GM21786 (cell line): ENCODE measurements around the gene CKM.

Experiments
- ATAC-seq: cut with Tn5 transposase; IDR thresholded peaks from one replicate; pipeline ENCODE4 v1.9.1; 2021; ENCODE audit not compliant: unreplicated experiment

Gene CKM

GRCh38 chr19:45322744-45323281 lies at the start of gene CKM:
Gene CKM, minus strand, starts transcription at chr19:45322875. Its CDS starts 3,162 bp downstream, at chr19:45319713.
- ATAC-seq = no peak

DNA sequence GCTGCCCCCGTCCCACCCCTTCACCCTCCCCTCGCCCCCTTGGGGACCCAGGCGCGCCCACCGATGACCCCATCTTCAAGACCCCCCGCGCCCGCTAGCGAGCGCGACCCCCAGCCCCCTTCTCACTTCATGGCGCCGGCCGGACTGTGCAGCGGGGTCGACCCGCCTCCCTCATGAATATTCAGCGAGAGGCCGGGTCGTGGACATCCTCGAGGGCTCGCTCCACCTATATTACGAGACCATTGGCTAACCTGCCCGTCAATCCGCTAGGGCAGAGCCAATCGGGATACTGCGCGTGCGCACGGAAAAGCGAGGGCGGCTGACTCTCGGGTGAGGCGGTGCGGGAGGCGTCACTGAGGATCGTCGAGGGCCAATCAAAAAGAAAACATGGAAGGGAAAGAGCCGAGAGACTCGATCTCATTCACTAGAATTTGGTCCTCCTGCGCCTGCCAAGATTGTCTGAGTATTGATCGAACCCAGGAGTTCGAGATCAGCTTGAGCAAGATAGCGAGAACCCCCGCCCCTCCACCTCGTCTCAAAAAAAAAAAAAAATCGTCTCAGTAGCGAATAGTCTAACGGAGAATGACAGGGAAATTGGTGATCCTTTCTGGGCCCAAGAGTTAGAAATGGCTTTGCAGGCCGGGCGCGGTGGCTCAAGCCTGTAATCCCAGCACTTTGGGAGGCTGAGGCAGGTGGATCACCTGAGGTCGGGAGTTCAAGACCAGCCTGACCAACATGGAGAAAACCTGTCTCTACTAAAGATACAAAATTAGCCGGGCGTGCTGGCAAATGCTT lies 47.9 kb upstream of the CKM start, which contains the start of gene ERCC2:
ERCC2 (minus strand) TSS at position 164 of the 795 bp plus-strand sequence; CDS start at position 131, 33 bp downstream.
- ATAC-seq = peak; percentile 93

DNA sequence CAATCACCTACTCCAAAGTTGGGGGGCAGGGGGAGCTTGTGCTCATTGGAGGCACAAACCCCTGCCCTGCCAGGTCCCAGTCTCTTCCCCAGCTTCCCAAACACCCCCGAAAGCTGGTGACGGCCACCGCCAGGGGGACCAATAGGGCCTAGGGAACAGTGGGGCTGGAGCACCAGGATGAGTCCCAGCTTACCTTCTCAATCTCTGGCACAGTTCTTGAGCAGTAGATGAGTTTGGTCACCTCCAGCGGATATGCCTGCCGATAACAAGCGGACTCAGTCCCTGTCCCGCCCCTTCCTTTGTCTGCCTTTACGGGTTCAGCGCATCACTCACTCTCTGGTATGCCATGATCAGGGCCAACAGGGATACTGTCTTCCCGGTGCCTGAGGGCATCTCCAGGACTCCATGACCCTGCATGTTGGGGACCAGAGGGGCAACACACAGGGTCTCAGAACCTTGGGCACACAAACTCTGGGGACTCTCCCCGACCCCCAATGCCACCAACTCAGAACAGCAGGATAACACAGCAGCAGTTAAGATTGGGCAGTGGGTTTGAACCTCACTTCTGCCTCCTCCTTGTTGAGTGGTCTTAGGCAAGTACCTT lies 46.2 kb upstream of the CKM start:
- no peak for ATAC-seq

GRCh38 chr19:45368127-45368526 lies 45.5 kb upstream of the CKM start:
- no peak for ATAC-seq

- no peak for ATAC-seq
These were observed 42.0 kb upstream of the CKM start for GRCh38 chr19:45364696-45365095.

DNA sequence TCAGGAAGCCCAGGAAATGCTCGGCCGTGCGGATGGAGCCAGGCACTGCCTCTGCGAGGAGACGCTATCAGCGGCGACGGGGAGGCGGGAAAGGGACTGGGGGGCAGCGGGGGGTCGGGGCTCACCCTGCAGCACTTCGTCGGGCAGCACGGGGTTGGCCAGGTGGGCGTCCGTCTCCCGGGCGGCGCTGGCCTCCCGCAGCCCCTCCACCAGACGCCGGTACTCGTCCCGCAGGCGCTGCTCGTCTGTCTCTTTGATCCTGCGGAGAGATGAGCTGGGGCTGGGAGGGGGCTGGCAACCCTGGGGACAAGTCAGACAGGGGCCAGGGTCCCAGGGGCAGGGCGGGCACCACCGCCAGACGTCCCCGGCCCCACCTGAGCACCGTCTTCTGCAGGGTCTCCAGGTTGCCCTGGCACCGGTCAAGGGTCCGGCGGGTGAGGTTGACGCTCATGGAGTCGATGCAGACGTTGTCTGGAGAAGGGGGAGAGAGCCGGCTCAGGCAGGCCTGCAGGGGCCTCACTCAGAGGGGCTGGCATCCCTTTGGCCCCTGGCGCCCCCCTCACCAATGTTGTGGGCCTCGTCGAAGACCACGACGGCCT lies 41.3 kb upstream of the CKM start:
- ATAC-seq = no peak

DNA sequence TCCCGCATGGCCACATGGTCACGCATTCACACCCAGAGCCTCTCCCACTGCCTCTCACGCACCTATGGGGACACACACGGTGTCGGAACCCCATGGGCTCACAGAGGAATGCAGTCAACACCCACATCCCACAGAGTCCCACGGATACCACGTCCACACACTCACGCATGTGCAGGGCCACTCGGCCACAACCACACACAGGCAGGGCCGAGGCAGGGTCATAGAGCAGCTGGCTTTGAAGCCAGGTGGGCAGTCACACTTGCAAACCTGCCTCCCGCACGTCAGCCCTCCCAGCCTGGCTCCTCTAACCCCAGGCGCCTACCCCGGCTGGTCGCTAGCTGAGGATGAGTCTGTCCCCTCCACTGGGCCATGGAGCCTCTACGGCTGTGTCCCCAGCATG lies 39.6 kb upstream of the CKM start:
- no peak for ATAC-seq

GRCh38 chr19:45361608-45362007 lies 38.9 kb upstream of the CKM start:
- no peak for ATAC-seq

- ATAC-seq = no peak
These were observed 35.6 kb upstream of the CKM start for GRCh38 chr19:45358213-45358792.

GRCh38 chr19:45357445-45357783 lies 34.7 kb upstream of the CKM start:
- no peak for ATAC-seq

DNA sequence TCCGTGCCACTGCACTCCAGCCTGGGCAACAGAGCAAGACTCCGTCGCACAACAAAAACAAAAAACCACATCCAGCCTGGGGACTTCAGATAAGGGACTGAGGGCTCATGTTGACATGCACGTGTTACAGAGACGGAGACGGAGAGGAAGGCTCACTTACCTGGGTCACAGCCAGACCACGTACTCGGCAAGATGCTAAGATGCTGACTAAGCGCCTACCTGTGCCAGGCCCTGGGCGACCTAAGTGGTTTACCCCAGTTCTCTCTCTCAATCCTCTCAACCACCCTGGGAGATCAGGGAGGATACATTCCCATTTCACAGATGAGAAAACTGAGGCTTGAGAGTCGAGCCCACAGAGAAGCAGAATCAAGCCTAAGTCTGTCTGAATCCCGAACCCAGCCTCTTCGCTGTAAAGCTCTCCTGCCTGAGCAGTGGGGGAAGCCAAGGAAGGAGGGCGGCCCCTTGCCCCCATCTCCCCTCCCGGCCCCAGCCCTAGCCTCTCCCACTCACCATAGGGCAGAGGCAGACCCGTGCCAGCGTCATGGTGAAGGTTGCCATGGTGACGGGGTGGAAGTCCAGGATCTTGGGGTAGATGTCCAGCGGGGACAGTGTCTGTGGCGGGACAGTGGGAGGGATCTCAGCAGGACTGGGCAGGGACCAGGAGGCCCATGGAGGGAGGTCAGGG lies 34.2 kb upstream of the CKM start:
- no peak for ATAC-seq

- ATAC-seq = no peak
These were observed 33.2 kb upstream of the CKM start for GRCh38 chr19:45355910-45356309.

- ATAC-seq = no peak
These were observed 32.7 kb upstream of the CKM start for GRCh38 chr19:45355402-45355801.

GRCh38 chr19:45354241-45354842 lies 31.7 kb upstream of the CKM start:
- ATAC-seq = no peak

DNA sequence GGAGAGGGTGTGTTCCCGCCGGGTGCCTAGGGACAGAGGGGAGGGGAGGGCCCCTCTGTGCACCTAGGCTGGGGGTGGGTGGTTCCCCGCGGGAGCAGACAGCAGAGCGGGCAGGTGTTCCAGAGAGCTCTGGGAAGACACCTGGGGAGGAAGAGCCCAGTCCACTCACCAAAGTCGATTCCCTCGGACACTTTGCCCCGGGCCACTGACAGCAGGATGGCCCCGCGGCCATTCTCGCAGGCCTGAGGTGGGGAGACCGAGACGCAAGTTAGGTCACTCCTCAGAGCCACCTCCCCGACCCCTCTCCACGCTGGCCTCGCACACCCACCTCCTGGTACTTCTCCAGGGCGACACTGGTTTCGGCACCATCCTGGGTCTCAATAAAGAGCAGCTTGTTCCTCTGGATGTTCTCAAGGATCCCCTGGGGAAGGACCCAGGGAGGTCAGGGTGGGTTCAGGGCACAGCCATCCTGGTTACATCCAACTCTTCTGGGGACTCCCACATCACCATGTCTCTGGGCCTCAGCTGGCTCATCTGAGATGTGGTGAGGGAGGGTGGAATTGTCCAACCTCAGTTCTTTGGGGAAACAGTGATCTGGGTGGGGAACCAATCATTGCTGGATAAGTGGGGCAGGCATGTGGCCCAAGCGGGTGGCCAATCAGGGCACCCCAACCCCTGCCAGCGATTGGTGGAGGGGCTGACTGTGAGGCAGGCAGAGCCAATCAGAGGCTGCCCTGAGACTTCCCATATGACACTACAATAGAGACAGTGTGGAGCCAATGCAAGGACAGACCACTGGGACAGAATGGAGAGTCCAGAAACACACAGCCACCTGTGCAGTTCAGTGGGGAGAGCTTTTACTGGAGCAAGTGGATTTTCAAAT lies 30.5 kb upstream of the CKM start:
- no peak for ATAC-seq

- ATAC-seq = no peak
These were observed 29.8 kb upstream of the CKM start for GRCh38 chr19:45352471-45352870.

GRCh38 chr19:45352062-45352461 lies 29.4 kb upstream of the CKM start:
- ATAC-seq = no peak

DNA sequence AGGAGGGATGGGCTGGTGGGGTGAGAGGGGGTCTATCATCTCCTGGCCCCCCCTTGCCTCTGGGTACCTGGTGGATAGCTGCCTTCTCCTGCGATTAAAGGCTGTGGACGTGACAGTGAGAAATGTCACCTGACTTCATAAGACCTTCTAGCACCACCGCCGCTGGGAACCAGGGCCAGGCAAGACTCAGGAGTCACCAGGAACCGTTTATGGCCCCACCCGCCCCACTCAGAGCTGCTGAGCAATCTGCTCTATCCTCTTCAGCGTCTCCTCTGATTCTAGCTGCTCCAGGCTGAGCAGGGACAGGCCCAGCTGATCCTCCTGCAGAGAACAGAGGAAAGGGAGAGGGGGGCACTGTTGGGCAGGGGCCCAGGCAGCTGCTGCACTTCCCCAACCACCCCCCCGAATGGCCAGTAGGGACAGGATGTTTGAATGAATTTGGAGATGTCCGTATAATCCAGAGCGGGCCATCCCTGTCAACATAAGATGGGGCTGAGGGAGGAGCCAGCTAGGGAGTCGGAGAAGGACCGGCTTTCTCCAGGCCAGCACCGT lies 28.8 kb upstream of the CKM start:
- no peak for ATAC-seq

GRCh38 chr19:45350477-45351058 lies 27.9 kb upstream of the CKM start:
- no peak for ATAC-seq
